ENCODE data around the gene TINAGL1.

- TF ChIP-seq EZH2 (conservative IDR thresholded peaks at IDR 0.05; ENCODE audit: low read depth, low read length), result no peak
- no peak for TF ChIP-seq FOXO4 (CRISPR knock-in tag; conservative IDR thresholded peaks at IDR 0.05)
- no peak for TF ChIP-seq AFF4 (CRISPR knock-in tag; IDR thresholded peaks at IDR 0.05)
Measured at GRCh38 chr1:31529999-31530684, 46.2 kb upstream of the TINAGL1 start.

All from HepG2 (cell line).